GM12872 (cell line): Measurements from ENCODE around the gene RANGRF.

ENCODE experiments used
- TF ChIP-seq, protein P1 (sequence below): IDR thresholded peaks from 3 replicates; pipeline ENCODE4 v1.5.1; 2011; ENCODE audit warnings: low read depth, mild to moderate bottlenecking, low read length, moderate library complexity; ENCODE audit not compliant: insufficient read depth

The RANGRF gene

DNA sequence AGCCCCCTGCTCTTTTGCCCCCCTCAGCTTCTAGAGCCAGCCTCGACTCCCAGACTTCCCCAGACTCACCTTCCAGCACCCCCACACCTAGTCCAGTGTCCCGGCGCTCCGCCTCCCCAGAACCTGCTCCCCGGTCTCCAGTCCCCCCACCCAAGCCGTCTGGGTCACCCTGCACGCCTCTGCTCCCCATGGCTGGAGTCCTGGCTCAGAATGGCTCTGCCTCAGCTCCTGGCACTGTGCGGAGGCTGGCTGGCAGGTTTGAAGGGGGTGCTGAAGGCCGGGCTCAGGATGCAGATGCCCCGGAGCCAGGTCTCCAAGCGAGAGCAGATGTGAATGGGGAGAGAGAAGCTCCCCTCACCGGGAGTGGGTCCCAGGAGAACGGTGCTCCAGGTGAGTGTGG, 23.8 kb downstream of the RANGRF start:
- TF ChIP-seq, protein P1, sequence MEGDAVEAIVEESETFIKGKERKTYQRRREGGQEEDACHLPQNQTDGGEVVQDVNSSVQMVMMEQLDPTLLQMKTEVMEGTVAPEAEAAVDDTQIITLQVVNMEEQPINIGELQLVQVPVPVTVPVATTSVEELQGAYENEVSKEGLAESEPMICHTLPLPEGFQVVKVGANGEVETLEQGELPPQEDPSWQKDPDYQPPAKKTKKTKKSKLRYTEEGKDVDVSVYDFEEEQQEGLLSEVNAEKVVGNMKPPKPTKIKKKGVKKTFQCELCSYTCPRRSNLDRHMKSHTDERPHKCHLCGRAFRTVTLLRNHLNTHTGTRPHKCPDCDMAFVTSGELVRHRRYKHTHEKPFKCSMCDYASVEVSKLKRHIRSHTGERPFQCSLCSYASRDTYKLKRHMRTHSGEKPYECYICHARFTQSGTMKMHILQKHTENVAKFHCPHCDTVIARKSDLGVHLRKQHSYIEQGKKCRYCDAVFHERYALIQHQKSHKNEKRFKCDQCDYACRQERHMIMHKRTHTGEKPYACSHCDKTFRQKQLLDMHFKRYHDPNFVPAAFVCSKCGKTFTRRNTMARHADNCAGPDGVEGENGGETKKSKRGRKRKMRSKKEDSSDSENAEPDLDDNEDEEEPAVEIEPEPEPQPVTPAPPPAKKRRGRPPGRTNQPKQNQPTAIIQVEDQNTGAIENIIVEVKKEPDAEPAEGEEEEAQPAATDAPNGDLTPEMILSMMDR = no peak

DNA sequence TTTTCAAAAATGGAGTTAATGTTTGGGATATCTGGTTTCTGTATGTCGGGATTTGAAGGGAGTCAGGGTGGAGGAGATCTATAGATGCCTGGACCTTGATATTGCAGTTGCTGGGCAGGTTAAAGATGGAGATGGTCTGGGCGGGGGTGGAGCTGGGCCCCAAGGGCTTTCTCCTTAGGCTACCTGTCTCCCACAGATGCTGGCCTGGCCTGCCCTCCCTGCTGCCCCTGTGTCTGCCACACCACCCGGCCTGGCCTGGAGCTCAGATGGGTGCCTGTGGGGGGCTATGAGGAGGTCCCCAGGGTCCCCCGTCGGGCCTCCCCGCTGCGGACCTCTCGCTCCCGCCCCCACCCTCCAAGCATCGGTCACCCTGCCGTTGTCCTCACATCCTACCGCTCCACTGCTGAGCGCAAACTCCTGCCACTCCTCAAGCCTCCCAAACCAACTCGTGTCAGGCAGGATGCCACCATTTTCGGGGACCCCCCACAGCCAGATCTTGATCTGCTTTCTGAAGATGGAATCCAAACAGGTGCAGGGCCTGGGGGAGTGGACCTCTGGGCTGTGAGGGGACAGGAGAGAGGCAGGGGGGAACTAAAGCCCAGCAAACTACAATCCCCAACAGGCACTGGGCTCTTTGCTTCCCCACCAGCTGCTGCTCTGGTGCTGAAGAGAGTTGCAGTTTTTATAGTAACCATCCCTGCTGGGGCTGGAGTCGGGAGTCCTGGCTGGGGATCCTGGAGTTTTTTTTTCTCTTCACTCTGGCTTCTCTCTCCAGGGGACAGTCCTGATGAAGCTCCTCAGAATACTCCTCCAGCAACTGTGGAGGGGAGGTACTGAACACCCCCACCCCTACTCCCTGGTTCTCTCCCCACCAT, 24.5 kb downstream of the RANGRF start:
- TF ChIP-seq, protein P1 = no peak

DNA sequence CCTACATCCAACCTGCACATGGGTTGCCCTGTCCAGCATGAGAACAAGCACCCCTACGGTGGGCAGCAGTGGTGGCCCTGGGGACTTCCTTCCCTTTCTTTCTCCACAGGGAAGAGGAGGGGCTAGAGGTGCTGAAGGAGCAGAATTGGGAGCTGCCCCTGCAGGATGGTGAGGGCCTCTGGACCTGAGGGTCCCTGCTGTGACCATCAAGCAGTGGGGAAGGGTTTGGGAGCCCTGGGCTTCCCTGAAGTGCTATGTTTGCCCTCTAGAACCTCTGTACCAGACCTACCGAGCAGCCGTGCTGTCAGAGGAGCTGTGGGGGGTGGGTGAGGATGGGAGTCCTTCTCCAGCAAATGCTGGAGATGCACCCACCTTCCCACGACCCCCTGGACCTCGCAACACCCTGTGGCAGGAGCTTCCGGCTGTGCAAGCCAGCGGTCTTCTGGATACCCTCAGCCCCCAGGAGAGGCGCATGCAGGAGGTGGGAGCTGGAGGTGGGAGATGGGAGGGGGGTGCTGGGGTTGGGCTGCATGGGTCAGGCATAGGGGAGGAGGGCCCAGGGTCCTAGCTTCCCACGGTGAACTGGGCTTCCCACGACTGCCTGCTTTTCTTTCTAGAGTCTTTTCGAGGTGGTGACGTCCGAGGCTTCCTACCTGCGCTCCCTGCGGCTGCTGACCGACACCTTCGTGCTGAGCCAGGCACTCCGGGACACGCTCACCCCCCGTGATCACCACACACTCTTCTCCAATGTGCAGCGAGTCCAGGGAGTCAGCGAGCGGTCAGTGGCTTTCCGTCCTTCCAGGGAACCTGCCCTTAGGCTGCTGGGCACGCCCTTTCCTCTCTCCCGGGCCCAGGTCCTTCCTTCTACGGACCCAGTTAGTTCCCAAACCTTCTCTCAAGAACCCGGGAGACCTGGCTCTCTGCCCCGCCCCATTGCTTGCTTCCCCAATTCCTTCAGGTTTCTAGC, 26.6 kb downstream of the RANGRF start:
- TF ChIP-seq, protein P1 = no peak

DNA sequence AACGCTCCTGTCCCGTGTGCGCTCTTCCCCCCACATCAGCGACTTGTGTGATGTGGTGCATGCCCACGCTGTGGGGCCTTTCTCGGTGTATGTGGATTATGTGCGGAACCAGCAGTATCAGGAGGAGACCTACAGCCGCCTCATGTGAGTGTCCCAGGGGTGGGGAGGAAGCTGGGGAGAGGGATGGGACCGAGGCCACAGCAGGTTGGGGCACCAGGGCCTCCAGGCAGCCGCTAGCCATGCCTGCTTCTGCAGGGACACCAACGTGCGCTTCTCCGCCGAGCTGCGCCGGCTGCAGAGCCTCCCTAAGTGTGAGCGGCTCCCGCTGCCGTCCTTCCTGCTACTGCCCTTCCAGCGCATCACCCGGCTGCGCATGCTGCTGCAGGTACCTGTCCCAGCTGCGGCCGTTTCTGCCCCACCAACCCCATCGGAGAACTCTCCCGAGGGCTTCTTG, 27.3 kb downstream of the RANGRF start:
- TF ChIP-seq, protein P1 = no peak

DNA sequence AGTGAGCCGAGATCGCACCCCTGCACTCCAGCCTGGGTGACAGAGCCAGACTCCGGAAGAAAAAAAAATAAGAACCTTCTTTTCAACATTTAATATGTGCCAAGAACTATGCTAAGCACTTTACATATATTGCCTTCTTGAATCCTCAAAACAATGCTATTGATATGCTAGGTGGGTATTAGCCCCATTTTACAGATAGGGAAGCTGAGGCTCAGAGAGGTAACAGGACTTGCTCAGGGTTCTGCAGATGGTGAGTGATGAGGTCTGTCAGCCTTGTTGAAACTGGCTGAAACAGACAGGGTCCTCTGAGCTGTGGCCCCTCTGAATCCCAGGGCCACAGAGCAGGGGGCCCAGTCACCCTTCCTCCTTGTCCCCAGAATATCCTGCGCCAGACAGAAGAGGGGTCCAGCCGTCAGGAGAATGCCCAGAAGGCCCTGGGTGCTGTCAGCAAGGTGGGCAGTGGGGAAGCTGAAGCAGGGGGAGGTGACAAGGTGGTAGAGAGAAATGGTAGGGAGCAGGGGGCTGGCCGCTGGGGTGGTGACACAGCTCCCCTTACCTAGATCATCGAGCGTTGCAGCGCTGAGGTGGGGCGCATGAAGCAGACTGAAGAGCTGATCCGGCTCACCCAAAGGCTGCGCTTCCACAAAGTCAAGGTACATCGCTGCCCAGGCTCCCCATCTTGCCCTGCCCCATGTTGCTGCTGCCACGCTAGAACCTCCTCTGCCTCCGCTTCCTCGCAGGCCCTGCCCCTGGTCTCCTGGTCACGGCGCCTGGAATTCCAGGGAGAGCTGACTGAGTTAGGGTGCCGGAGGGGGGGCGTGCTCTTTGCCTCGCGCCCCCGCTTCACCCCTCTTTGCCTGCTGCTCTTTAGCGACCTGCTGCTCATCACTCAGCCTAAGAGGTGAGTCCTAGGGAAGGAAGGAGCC, 29.8 kb downstream of the RANGRF start:
- TF ChIP-seq, protein P1 = no peak

GRCh38 chr17:8320262-8320661, 31.8 kb downstream of the RANGRF start:
- TF ChIP-seq, protein P1 = no peak

- TF ChIP-seq, protein P1 = no peak
Measured at GRCh38 chr17:8320990-8321389, 32.5 kb downstream of the RANGRF start.
